GM23248 (cell line): Measurements from ENCODE around the gene WWOX.

ENCODE experiments used
- EZH2 ChIP-seq: fragments of 200-600 bp; sonication (generic); IDR thresholded peaks from 2 replicates; pipeline ENCODE4 v1.6.1; 2018; ENCODE audit warnings: antibody characterized with exemption, mild to moderate bottlenecking; ENCODE audit not compliant: insufficient read depth, poor library complexity, severe bottlenecking
- EZH2phosphoT487 ChIP-seq: fragments of 200-600 bp; sonication (generic); IDR thresholded peaks from 2 replicates; pipeline ENCODE4 v1.6.1; 2018; ENCODE audit warnings: antibody characterized with exemption, moderate library complexity, mild to moderate bottlenecking, low read depth; ENCODE audit not compliant: insufficient read depth

DNA sequence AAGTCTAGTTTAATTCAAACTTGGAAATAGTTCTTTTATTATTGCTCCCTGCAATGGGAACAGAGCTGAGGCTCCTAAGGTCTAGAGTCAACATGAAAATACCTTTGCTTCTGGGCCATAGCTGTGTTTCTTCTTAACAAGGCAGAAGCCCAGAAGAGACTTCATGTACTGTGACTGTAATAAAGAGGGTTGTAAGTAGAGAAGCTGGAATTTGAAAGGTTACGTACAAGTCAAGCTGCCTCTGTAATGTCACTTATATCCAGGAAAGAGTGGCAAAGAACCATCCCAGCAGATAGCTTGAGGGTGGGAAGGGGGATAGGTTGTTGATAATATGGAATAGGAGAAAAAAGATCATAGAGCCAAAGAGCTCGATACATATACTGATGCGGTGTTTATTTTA, 248.6 kb downstream of the WWOX start:
- TF ChIP-seq EZH2 (no peak), EZH2phosphoT487 (no peak)
